Activated naive CD4-positive, alpha-beta T cell (primary cell): ENCODE data around the gene ASCC1.
A peak's percentile ranks its signal among the peaks of the same experiment; 100 is the strongest.

Source experiments
- DNase-seq, 4 experiments: peaks; one replicate each; lab custom pipeline; 2025; lab: John Stamatoyannopoulos, UW

ASCC1 gene

GRCh38 chr10:72082856-72083789 lies 133.0 kb downstream of the ASCC1 start:
- DNase-seq: no peak

- no peak for DNase-seq
These were observed 134.1 kb downstream of the ASCC1 start for GRCh38 chr10:72081772-72082590.

- no peak for DNase-seq
These were observed 134.9 kb downstream of the ASCC1 start for GRCh38 chr10:72081210-72081609.

GRCh38 chr10:72080042-72080975 lies 135.8 kb downstream of the ASCC1 start:
- no peak for DNase-seq

GRCh38 chr10:72079356-72079755 lies 136.7 kb downstream of the ASCC1 start:
- DNase-seq: peak in 2 of 4 experiments; percentile 34 to 36

- no peak for DNase-seq
These were observed 138.6 kb downstream of the ASCC1 start for GRCh38 chr10:72077275-72077990.

- DNase-seq: no peak
These were observed 139.3 kb downstream of the ASCC1 start for GRCh38 chr10:72076756-72077155.

GRCh38 chr10:72075376-72076115 lies 140.5 kb downstream of the ASCC1 start:
- DNase-seq: no peak

GRCh38 chr10:72074574-72075375 lies 141.3 kb downstream of the ASCC1 start:
- DNase-seq: no peak

GRCh38 chr10:72073708-72074573 lies 142.1 kb downstream of the ASCC1 start:
- no peak for DNase-seq

GRCh38 chr10:72072639-72073038 lies 143.4 kb downstream of the ASCC1 start:
- no peak for DNase-seq

- no peak for DNase-seq
These were observed 144.0 kb downstream of the ASCC1 start for GRCh38 chr10:72072046-72072445.

GRCh38 chr10:72069751-72070526 lies 146.1 kb downstream of the ASCC1 start:
- no peak for DNase-seq

GRCh38 chr10:72068901-72069446 lies 147.1 kb downstream of the ASCC1 start:
- DNase-seq: no peak

GRCh38 chr10:72068126-72068765 lies 147.8 kb downstream of the ASCC1 start:
- no peak for DNase-seq

- no peak for DNase-seq
These were observed 148.5 kb downstream of the ASCC1 start for GRCh38 chr10:72067463-72068125.
